ENCODE data around the gene CCDC85C. TPM values are rescaled to one million over a fixed set of nuclear protein-coding genes. Genes with fewer than 3 reads are reported as not detected.
A peak's percentile ranks its signal among the peaks of the same experiment; 100 is the strongest.

CCDC85C gene
- total RNA-seq, 1 donor from 2014 or later: 49.1 TPM

DNA sequence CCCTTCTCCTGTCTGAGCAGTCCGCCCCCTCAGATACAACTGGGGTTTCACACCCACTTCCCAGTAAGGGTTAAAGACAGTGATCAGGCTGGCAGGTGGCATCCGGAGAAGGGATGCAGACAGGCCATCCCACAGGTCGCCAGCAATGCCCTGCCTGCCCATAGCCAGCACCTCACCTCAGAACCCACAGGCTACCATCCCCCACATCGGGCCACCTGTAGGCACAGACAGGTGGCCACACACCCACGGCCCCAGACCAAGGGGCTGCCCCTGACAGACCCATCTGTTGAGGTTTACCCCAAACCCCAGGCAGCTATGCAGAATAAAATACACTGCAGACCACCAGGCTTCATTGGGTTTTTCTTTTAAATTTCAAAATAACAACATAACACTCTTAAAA is 65.3 kb downstream of the CCDC85C start:
- TF ChIP-seq CTCF (conservative IDR thresholded peaks at IDR 0.05): no peak
- peaks cover 34% of the 10 kb centered on the region for H3K4me1 Mint-ChIP-seq (ENCODE audit: unreplicated experiment)
- no peaks in the 10 kb centered on the region for H3K36me3 Mint-ChIP-seq
- H3K27ac Mint-ChIP-seq: no peak overlapping the region
- no peaks in the 10 kb centered on the region for H3K27me3 Mint-ChIP-seq
- DNase-seq (ENCODE audit: extremely low spot score, unreplicated experiment): no peak
- H3K4me3 Mint-ChIP-seq: no peak overlapping the region
- no peaks in the 10 kb centered on the region for H3K9me3 Mint-ChIP-seq

DNA sequence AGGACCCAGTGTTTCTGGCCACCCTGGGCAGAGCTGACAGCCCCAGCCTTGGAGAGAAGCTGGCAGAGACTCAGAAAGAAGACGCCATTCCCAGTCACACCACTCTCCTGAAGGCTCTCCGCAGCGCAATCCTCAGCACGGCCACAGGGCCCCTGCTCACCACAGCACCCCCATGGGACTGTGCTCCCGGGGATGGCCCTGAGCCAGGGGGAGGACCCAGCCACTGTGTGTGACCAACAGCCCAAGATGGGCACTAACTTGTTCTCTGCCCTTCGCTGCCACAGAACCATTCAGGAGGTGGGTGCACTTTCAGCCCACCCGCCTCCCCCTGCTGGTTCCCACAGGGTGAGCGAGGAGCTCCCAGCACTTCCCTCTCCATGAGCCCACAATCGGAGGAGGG is 65.7 kb downstream of the CCDC85C start:
- Mint-ChIP-seq H3K27ac (no peak overlapping the region), H3K36me3 (no peaks in the 10 kb centered on the region), H3K27me3 (no peaks in the 10 kb centered on the region), H3K4me1 (ENCODE audit: unreplicated experiment) (peaks cover 30% of the 10 kb centered on the region), H3K4me3 (no peak overlapping the region), H3K9me3 (no peaks in the 10 kb centered on the region)
- no peak for DNase-seq (ENCODE audit: extremely low spot score, unreplicated experiment)
- TF ChIP-seq CTCF (conservative IDR thresholded peaks at IDR 0.05): peak; percentile 51

DNA sequence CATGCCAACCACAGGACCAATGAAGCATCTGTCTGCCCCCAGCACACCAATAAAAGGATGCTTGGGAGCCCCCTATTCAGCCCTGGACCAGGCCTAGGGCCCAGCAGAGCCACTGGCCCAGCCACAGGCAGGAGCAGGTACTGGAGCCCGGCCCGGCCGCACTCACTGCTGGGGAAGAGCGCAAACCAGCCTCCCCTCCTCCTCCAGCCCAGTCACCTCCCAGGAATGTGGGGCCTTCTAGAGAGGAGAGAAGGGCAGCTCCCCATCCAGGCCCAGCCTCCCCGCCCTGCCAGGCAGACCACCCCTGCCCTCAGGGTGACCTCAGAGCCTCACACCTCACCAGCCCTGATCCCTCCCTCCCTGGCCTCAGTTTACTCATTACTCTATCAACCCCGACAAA is 66.6 kb downstream of the CCDC85C start:
- Mint-ChIP-seq H3K27me3 (no peaks in the 10 kb centered on the region), H3K4me1 (ENCODE audit: unreplicated experiment) (peaks cover 26% of the 10 kb centered on the region), H3K36me3 (no peaks in the 10 kb centered on the region), H3K4me3 (no peak overlapping the region), H3K9me3 (no peaks in the 10 kb centered on the region), H3K27ac (peak overlapping the region; percentile 36)
- no peak for TF ChIP-seq CTCF (conservative IDR thresholded peaks at IDR 0.05)
- no peak for DNase-seq (ENCODE audit: extremely low spot score, unreplicated experiment)

- H3K27me3 Mint-ChIP-seq: no peaks in the 10 kb centered on the region
- H3K4me3 Mint-ChIP-seq: no peak overlapping the region
- no peak for DNase-seq (ENCODE audit: extremely low spot score, unreplicated experiment)
- H3K4me1 Mint-ChIP-seq (ENCODE audit: unreplicated experiment): peaks cover 19% of the 10 kb centered on the region
- no peak for TF ChIP-seq CTCF (conservative IDR thresholded peaks at IDR 0.05)
- H3K9me3 Mint-ChIP-seq: no peaks in the 10 kb centered on the region
- peak overlapping the region; percentile 16 for H3K27ac Mint-ChIP-seq
- no peaks in the 10 kb centered on the region for H3K36me3 Mint-ChIP-seq
Observed at GRCh38 chr14:99535908-99536778, 67.9 kb downstream of the CCDC85C start.

DNA sequence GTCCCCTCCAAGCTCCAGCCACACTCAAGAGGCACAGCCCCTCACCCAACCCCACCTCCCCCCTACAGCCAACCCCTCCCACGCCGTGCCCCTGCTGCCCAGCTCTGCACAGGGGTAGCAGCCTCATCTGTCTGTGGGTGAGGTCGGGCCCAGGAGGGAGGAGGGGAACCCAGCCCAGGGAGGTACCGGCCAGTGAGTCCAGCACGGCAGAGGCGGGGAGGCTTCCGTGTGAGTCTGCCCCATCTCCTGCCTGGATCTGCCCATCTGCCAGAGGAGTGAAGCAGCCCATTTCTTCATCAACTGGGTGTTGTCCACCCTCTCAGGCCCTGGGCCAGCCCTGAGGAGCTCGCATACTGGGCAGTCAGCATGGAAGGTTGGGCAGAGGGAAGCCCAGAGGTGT is 68.6 kb downstream of the CCDC85C start:
- TF ChIP-seq CTCF (conservative IDR thresholded peaks at IDR 0.05): no peak
- Mint-ChIP-seq H3K4me1 (ENCODE audit: unreplicated experiment) (peaks cover 23% of the 10 kb centered on the region), H3K4me3 (no peak overlapping the region), H3K27me3 (no peaks in the 10 kb centered on the region), H3K27ac (no peak overlapping the region), H3K36me3 (no peaks in the 10 kb centered on the region), H3K9me3 (no peaks in the 10 kb centered on the region)
- DNase-seq (ENCODE audit: extremely low spot score, unreplicated experiment): no peak

Measured in type B pancreatic cell (in vitro differentiated cells).